Measurements from ENCODE around the gene CELF4.

GRCh38 chr18:37567061-37567993 lies 1.7 kb upstream of the CELF4 start:
- TF ChIP-seq CEBPB (IDR thresholded peaks at IDR 0.05): no peak
- TF ChIP-seq TEAD4 (IDR thresholded peaks at IDR 0.05): no peak
- TF ChIP-seq TAF1 (IDR thresholded peaks at IDR 0.05; ENCODE audit: low read depth): no peak
- TF ChIP-seq EP300 (IDR thresholded peaks at IDR 0.05; ENCODE audit: borderline replicate concordance): no peak
- no peak for TF ChIP-seq NFIC (IDR thresholded peaks at IDR 0.05)

Measured in Ishikawa (cell line).